DND-41 (cell line): ENCODE results near the gene TBC1D30.

Experiments
- EZH2 ChIP-seq: IDR thresholded peaks from 3 replicates; pipeline ENCODE4 v1.6.1; 2012; ENCODE audit warnings: borderline replicate concordance, low read depth, mild to moderate bottlenecking, moderate library complexity, low read length, inconsistent platforms; ENCODE audit not compliant: severe bottlenecking
- TF ChIP-seq, protein P1 (sequence below): IDR thresholded peaks from 2 replicates; pipeline ENCODE4 v1.5.1; 2012; ENCODE audit warnings: borderline replicate concordance, low read length, moderate library complexity, mild to moderate bottlenecking; ENCODE audit not compliant: poor library complexity, severe bottlenecking; ENCODE audit errors: extremely low read depth

DNA sequence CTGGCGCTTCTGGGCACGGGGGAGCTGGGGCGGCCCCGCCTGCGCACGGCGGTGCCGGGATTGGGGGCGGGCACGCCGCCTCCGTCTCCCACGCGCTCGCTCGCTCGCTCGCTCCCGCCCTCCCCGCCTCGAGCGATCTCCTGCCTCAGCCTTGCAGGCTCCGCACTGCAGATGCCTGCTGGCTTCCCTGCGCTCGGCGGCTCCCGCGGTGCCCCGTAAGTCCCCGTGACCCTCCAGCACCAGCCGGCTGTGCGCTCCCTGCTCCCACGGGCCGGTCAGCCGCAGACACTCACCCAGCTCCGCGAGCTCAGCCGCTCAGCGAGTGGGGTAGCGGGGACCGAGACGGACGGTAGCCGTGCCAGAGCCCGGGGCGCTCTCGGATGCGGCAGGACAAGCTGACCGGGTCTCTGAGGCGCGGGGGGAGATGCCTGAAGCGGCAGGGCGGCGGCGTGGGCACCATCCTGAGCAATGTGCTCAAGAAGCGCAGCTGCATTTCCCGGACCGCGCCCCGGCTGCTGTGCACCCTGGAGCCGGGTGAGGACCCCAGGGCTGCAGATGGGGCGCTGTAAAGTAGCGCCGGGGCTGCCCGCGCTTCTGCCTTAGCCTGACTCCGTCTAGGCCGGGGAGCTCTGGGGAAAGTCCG lies at the start of gene TBC1D30:
- no peak for TF ChIP-seq EZH2
- TF ChIP-seq, protein P1, sequence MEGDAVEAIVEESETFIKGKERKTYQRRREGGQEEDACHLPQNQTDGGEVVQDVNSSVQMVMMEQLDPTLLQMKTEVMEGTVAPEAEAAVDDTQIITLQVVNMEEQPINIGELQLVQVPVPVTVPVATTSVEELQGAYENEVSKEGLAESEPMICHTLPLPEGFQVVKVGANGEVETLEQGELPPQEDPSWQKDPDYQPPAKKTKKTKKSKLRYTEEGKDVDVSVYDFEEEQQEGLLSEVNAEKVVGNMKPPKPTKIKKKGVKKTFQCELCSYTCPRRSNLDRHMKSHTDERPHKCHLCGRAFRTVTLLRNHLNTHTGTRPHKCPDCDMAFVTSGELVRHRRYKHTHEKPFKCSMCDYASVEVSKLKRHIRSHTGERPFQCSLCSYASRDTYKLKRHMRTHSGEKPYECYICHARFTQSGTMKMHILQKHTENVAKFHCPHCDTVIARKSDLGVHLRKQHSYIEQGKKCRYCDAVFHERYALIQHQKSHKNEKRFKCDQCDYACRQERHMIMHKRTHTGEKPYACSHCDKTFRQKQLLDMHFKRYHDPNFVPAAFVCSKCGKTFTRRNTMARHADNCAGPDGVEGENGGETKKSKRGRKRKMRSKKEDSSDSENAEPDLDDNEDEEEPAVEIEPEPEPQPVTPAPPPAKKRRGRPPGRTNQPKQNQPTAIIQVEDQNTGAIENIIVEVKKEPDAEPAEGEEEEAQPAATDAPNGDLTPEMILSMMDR: no peak
